Right lobe of liver (tissue), 4 donors: ENCODE results near the gene TNXB.
"Not testable (repeated sequence)": the region's sequence is repeated elsewhere in the genome, so short reads cannot be mapped to it uniquely, and the experiment has no call there.

Experiments used
- CTCF ChIP-seq, 4 donors: fragments of 200-600 bp in 3 of 4; fragments of 450-650 bp in 1 of 4; IDR thresholded peaks; one replicate each; pipeline versions ENCODE4 v1.5.1 to v1.8.0; 2016 to 2022; ENCODE audit warnings: antibody characterized with exemption in 4 of 4, mild to moderate bottlenecking in 2 of 4
- POLR2A ChIP-seq: fragments of 450-650 bp; IDR thresholded peaks from one replicate; pipeline ENCODE4 v1.6.1; 2017; ENCODE audit warnings: antibody characterized with exemption, mild to moderate bottlenecking
- donor health status: DM: no; HTN: no; CAD: no.
- donor health status: DM: no; HTN: no; CAD: no.
- donor health status: DM: no; HTN: yes; CAD: no.

DNA sequence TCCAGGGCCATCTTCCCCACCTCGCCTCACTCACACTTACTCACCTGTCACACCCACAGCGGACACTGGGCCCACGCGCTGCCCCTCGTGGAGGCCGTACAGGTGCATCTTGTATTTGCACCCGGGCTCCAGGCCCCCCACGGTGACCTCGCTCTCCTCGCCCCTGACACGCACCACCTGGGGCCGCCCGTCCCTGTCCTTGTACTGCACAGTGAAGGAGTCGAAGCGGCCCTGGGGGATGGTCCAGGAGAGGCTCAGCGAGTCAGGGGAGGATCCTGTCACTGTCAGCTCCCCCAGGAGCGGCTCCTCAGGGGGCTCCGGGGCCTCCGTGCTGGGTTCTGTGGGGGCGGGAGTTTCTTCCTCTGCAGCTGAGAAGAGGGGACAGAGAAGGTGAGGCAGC, 56.5 kb downstream of the TNXB start:
- not testable (repeated sequence) for TF ChIP-seq CTCF (IDR thresholded peaks at IDR 0.05); POLR2A
